ENCODE data around the gene FAM83B.

Gene FAM83B

DNA sequence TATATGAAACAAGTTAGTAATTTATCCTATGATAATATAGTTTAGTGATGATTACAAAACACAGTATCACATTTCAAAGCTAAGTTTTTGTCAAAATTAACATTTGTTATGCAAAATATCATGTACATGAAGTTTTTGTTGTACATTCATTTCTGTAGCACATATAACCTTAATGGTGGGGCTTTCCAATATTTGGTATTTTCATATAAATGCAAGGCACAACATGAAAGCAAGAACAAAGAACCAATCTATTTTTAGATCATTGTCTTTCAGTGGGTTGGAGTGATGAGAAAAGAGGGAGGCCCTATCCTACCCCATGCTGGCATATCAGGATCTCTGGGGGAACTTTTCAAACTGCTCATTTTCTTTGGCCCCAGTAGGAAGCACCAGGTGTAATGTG, 53.4 kb downstream of the FAM83B start (continued):
- TF ChIP-seq, protein P1, sequence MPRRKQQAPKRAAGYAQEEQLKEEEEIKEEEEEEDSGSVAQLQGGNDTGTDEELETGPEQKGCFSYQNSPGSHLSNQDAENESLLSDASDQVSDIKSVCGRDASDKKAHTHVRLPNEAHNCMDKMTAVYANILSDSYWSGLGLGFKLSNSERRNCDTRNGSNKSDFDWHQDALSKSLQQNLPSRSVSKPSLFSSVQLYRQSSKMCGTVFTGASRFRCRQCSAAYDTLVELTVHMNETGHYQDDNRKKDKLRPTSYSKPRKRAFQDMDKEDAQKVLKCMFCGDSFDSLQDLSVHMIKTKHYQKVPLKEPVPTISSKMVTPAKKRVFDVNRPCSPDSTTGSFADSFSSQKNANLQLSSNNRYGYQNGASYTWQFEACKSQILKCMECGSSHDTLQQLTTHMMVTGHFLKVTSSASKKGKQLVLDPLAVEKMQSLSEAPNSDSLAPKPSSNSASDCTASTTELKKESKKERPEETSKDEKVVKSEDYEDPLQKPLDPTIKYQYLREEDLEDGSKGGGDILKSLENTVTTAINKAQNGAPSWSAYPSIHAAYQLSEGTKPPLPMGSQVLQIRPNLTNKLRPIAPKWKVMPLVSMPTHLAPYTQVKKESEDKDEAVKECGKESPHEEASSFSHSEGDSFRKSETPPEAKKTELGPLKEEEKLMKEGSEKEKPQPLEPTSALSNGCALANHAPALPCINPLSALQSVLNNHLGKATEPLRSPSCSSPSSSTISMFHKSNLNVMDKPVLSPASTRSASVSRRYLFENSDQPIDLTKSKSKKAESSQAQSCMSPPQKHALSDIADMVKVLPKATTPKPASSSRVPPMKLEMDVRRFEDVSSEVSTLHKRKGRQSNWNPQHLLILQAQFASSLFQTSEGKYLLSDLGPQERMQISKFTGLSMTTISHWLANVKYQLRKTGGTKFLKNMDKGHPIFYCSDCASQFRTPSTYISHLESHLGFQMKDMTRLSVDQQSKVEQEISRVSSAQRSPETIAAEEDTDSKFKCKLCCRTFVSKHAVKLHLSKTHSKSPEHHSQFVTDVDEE (CRISPR knock-in tag; IDR thresholded peaks at IDR 0.05), result no peak
- no peak for TF ChIP-seq ZNF8 (CRISPR knock-in tag; IDR thresholded peaks at IDR 0.05)
- TF ChIP-seq ZC3H10 (CRISPR knock-in tag; IDR thresholded peaks at IDR 0.05), result no peak
- TF ChIP-seq ZNF70 (CRISPR knock-in tag; IDR thresholded peaks at IDR 0.05), result no peak
- TF ChIP-seq, protein P2, sequence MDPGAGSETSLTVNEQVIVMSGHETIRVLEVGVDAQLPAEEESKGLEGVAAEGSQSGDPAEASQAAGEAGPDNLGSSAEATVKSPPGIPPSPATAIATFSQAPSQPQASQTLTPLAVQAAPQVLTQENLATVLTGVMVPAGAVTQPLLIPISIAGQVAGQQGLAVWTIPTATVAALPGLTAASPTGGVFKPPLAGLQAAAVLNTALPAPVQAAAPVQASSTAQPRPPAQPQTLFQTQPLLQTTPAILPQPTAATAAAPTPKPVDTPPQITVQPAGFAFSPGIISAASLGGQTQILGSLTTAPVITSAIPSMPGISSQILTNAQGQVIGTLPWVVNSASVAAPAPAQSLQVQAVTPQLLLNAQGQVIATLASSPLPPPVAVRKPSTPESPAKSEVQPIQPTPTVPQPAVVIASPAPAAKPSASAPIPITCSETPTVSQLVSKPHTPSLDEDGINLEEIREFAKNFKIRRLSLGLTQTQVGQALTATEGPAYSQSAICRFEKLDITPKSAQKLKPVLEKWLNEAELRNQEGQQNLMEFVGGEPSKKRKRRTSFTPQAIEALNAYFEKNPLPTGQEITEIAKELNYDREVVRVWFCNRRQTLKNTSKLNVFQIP (CRISPR knock-in tag; IDR thresholded peaks at IDR 0.05; ENCODE audit: borderline replicate concordance, low read depth), result no peak

DNA sequence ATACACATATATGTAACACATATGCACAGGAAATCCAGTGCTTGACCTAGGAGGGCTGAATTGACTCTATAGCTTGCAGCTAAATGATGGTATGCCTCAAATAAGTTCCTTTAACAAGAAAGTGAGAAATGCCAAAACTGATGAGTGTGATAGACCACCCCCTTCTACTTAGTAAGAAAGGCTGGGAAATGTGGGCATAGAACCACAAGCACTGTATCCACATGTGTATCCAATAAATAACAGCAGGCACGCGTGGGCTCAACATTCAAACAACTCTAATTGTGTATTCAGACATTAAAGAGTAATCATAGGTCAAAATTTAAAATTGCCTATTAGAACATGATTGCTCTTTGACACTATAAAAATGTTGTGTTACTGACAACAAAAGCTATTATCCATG, 54.1 kb downstream of the FAM83B start:
- TF ChIP-seq BACH2 (CRISPR knock-in tag; IDR thresholded peaks at IDR 0.05; ENCODE audit: borderline replicate concordance) (no peak), ISL1 (CRISPR knock-in tag; IDR thresholded peaks at IDR 0.05) (no peak), OSR1 (CRISPR knock-in tag; IDR thresholded peaks at IDR 0.05) (no peak), RARB (CRISPR knock-in tag; IDR thresholded peaks at IDR 0.05) (no peak), SNAI2 (CRISPR knock-in tag; IDR thresholded peaks at IDR 0.05) (no peak), ESRRG (CRISPR knock-in tag; IDR thresholded peaks at IDR 0.05) (no peak), ZNF8 (CRISPR knock-in tag; IDR thresholded peaks at IDR 0.05) (no peak), ARNTL (CRISPR knock-in tag; IDR thresholded peaks at IDR 0.05; ENCODE audit: borderline replicate concordance, low read depth) (no peak), ZC3H10 (CRISPR knock-in tag; IDR thresholded peaks at IDR 0.05) (no peak), TOX (CRISPR knock-in tag; IDR thresholded peaks at IDR 0.05; ENCODE audit: borderline replicate concordance) (no peak), ZNF565 (CRISPR knock-in tag; conservative IDR thresholded peaks at IDR 0.05; ENCODE audit: low read depth) (no peak), CSDC2 (CRISPR knock-in tag; IDR thresholded peaks at IDR 0.05) (no peak)
- TF ChIP-seq, protein P3, sequence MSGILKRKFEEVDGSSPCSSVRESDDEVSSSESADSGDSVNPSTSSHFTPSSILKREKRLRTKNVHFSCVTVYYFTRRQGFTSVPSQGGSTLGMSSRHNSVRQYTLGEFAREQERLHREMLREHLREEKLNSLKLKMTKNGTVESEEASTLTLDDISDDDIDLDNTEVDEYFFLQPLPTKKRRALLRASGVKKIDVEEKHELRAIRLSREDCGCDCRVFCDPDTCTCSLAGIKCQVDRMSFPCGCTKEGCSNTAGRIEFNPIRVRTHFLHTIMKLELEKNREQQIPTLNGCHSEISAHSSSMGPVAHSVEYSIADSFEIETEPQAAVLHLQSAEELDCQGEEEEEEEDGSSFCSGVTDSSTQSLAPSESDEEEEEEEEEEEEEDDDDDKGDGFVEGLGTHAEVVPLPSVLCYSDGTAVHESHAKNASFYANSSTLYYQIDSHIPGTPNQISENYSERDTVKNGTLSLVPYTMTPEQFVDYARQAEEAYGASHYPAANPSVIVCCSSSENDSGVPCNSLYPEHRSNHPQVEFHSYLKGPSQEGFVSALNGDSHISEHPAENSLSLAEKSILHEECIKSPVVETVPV (CRISPR knock-in tag; IDR thresholded peaks at IDR 0.05), result no peak
- TF ChIP-seq, protein P4, sequence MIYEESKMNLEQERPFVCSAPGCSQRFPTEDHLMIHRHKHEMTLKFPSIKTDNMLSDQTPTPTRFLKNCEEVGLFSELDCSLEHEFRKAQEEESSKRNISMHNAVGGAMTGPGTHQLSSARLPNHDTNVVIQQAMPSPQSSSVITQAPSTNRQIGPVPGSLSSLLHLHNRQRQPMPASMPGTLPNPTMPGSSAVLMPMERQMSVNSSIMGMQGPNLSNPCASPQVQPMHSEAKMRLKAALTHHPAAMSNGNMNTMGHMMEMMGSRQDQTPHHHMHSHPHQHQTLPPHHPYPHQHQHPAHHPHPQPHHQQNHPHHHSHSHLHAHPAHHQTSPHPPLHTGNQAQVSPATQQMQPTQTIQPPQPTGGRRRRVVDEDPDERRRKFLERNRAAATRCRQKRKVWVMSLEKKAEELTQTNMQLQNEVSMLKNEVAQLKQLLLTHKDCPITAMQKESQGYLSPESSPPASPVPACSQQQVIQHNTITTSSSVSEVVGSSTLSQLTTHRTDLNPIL (CRISPR knock-in tag; IDR thresholded peaks at IDR 0.05; ENCODE audit: low read depth), result no peak
- TF ChIP-seq, protein P2 (CRISPR knock-in tag; IDR thresholded peaks at IDR 0.05; ENCODE audit: borderline replicate concordance, low read depth), result no peak
- TF ChIP-seq, protein P5, sequence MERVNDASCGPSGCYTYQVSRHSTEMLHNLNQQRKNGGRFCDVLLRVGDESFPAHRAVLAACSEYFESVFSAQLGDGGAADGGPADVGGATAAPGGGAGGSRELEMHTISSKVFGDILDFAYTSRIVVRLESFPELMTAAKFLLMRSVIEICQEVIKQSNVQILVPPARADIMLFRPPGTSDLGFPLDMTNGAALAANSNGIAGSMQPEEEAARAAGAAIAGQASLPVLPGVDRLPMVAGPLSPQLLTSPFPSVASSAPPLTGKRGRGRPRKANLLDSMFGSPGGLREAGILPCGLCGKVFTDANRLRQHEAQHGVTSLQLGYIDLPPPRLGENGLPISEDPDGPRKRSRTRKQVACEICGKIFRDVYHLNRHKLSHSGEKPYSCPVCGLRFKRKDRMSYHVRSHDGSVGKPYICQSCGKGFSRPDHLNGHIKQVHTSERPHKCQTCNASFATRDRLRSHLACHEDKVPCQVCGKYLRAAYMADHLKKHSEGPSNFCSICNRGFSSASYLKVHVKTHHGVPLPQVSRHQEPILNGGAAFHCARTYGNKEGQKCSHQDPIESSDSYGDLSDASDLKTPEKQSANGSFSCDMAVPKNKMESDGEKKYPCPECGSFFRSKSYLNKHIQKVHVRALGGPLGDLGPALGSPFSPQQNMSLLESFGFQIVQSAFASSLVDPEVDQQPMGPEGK (CRISPR knock-in tag; IDR thresholded peaks at IDR 0.05; ENCODE audit: borderline replicate concordance), result no peak
- no peak for ATAC-seq

DNA sequence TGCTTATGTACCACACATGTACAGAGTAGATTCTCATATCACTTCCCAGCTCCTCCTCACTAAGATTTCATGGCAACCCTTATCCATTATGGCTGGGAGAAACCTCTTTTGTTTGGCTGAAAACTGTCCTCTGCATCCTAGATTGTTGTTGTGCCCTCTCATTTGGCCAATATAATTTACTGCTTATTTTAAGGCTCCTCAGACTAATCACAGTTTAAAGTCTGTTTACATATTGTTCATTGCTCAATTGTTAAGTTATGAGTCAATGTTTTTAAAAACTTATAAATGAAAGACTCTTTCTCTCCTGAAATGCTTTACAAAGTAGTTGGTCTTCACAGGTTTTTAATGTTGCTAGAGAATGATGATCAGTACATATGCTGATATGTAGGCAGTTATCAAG, 57.3 kb downstream of the FAM83B start:
- no peak for ATAC-seq
- no peak for TF ChIP-seq TOX (CRISPR knock-in tag; IDR thresholded peaks at IDR 0.05; ENCODE audit: borderline replicate concordance)
- TF ChIP-seq, protein P5 (CRISPR knock-in tag; IDR thresholded peaks at IDR 0.05; ENCODE audit: borderline replicate concordance), result no peak
- TF ChIP-seq, protein P4 (CRISPR knock-in tag; IDR thresholded peaks at IDR 0.05; ENCODE audit: low read depth), result no peak
- no peak for TF ChIP-seq SNAI2 (CRISPR knock-in tag; IDR thresholded peaks at IDR 0.05)
- no peak for TF ChIP-seq ZNF70 (CRISPR knock-in tag; IDR thresholded peaks at IDR 0.05)
- no peak for TF ChIP-seq BACH2 (CRISPR knock-in tag; IDR thresholded peaks at IDR 0.05; ENCODE audit: borderline replicate concordance)
- no peak for TF ChIP-seq TCF4 (CRISPR knock-in tag; IDR thresholded peaks at IDR 0.05; ENCODE audit: borderline replicate concordance)
- no peak for TF ChIP-seq ZFP3 (CRISPR knock-in tag; IDR thresholded peaks at IDR 0.05)
